WTC11 (cell line): ENCODE results near the gene TROAP. TPM values are rescaled to one million over a fixed set of nuclear protein-coding genes. Genes with fewer than 3 reads are reported as not detected.

ENCODE experiments used
- ATAC-seq: fragments of 200-7000 bp; cut with Tn5 transposase; 2 replicates; pipeline ENCODE4 v1.10.0; 2021; ENCODE audit warnings: mild to moderate bottlenecking, moderate library complexity
- CTCF ChIA-PET: fragments of 300-600 bp; sonication (Branson Sonifier 250); formaldehyde crosslinking; loops from one replicate; lab custom pipeline; 2021; ENCODE audit warnings: antibody characterized with exemption; lab: Charles Lee
- POLR2A ChIA-PET: fragments of 350-600 bp; sonication (Branson Sonifier 250); formaldehyde crosslinking; loops from one replicate; lab custom pipeline; 2021; ENCODE audit warnings: antibody characterized with exemption; lab: Charles Lee
- DNase-seq: peaks from one replicate; pipeline ENCODE4 v3.0.0; 2021; ENCODE audit warnings: low spot score
- H3K27ac Mint-ChIP-seq: 2 replicates; pipeline ENCODE4 v1.8.0; 2021; ENCODE audit warnings: mixed read lengths
- H3K27me3 Mint-ChIP-seq: 2 replicates; pipeline ENCODE4 v1.8.0; 2021; ENCODE audit warnings: low read depth, mild to moderate bottlenecking, moderate library complexity, mixed read lengths
- H3K36me3 Mint-ChIP-seq: 2 replicates; pipeline ENCODE4 v1.8.0; 2021; ENCODE audit warnings: mixed read lengths
- H3K4me1 Mint-ChIP-seq: 2 replicates; pipeline ENCODE4 v1.8.0; 2022; ENCODE audit warnings: mixed read lengths
- H3K4me3 Mint-ChIP-seq: 2 replicates; pipeline ENCODE4 v1.8.0; 2021; ENCODE audit warnings: mild to moderate bottlenecking, moderate library complexity, mixed read lengths
- H3K9me3 Mint-ChIP-seq: 2 replicates; pipeline ENCODE4 v1.8.0; 2021; ENCODE audit warnings: mixed read lengths
- ESRRA ChIP-seq: sonication (generic); formaldehyde crosslinking; IDR thresholded peaks from 2 replicates; pipeline ENCODE4 v1.8.1; 2022; ENCODE audit warnings: mild to moderate bottlenecking, missing genetic modification reagents, borderline replicate concordance
- GTF2I ChIP-seq: fragments of 250-450 bp; sonication (Bioruptor Pico); conservative IDR thresholded peaks from 2 replicates; pipeline ENCODE4 v1.4.0; 2021; ENCODE audit warnings: mild to moderate bottlenecking
- MYBL2 ChIP-seq: sonication (generic); formaldehyde crosslinking; IDR thresholded peaks from 2 replicates; pipeline ENCODE4 v1.8.1; 2023; ENCODE audit warnings: mild to moderate bottlenecking, moderate library complexity, missing genetic modification reagents
- total RNA-seq: library from RNA; stranded (reverse); gene quantifications from 3 replicates; pipeline ENCODE4 v1.2.3, GENCODE V29; 2021
- TF ChIP-seq, protein P1 (sequence below): fragments of 250-450 bp; sonication (Bioruptor Pico); IDR thresholded peaks from 2 replicates; pipeline ENCODE4 v1.9.0; 2021; ENCODE audit warnings: mild to moderate bottlenecking, borderline replicate concordance
- TF ChIP-seq, protein P2 (sequence below): sonication (generic); formaldehyde crosslinking; IDR thresholded peaks from 2 replicates; pipeline ENCODE4 v1.8.0; 2023; ENCODE audit warnings: missing genetic modification reagents, mild to moderate bottlenecking, borderline replicate concordance
- TF ChIP-seq, protein P3 (sequence below): sonication (generic); formaldehyde crosslinking; IDR thresholded peaks from 2 replicates; pipeline ENCODE4 v1.8.0; 2022; ENCODE audit warnings: mild to moderate bottlenecking, missing genetic modification reagents
- TF ChIP-seq, protein P4 (sequence below): sonication (generic); formaldehyde crosslinking; IDR thresholded peaks from 2 replicates; pipeline ENCODE4 v1.8.1; 2022; ENCODE audit warnings: mild to moderate bottlenecking, missing genetic modification reagents, moderate library complexity, borderline replicate concordance

TROAP gene
- total RNA-seq, 1 experiment from 2014 or later = 89.2 TPM

DNA sequence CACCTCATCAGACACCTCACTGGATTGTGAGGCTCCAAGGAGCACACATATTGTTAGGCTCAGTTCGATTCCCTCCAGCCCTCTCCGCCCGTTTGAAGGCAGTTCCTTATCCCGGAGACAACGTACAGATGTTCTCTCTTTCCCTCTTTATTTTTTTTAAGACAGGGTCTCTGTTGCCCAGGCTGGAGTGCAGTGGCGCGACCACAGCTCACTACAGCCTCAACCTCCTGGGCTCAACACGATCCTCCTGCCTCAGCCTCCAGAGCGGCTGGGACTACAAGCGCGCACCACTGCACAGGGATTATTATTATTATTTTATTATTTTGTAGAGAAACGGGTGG is 718 bp upstream of the TROAP start:
- H3K4me1 Mint-ChIP-seq = peaks cover 15% of the 10 kb centered on the region
- H3K4me3 Mint-ChIP-seq = peak overlapping the region; percentile 99
- H3K27me3 Mint-ChIP-seq = peaks cover 15% of the 10 kb centered on the region
- H3K27ac Mint-ChIP-seq = peak overlapping the region; percentile 91
- DNase-seq (no peak), ATAC-seq (no peak)
- TF ChIP-seq, protein P1, sequence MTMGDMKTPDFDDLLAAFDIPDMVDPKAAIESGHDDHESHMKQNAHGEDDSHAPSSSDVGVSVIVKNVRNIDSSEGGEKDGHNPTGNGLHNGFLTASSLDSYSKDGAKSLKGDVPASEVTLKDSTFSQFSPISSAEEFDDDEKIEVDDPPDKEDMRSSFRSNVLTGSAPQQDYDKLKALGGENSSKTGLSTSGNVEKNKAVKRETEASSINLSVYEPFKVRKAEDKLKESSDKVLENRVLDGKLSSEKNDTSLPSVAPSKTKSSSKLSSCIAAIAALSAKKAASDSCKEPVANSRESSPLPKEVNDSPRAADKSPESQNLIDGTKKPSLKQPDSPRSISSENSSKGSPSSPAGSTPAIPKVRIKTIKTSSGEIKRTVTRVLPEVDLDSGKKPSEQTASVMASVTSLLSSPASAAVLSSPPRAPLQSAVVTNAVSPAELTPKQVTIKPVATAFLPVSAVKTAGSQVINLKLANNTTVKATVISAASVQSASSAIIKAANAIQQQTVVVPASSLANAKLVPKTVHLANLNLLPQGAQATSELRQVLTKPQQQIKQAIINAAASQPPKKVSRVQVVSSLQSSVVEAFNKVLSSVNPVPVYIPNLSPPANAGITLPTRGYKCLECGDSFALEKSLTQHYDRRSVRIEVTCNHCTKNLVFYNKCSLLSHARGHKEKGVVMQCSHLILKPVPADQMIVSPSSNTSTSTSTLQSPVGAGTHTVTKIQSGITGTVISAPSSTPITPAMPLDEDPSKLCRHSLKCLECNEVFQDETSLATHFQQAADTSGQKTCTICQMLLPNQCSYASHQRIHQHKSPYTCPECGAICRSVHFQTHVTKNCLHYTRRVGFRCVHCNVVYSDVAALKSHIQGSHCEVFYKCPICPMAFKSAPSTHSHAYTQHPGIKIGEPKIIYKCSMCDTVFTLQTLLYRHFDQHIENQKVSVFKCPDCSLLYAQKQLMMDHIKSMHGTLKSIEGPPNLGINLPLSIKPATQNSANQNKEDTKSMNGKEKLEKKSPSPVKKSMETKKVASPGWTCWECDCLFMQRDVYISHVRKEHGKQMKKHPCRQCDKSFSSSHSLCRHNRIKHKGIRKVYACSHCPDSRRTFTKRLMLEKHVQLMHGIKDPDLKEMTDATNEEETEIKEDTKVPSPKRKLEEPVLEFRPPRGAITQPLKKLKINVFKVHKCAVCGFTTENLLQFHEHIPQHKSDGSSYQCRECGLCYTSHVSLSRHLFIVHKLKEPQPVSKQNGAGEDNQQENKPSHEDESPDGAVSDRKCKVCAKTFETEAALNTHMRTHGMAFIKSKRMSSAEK (CRISPR knock-in tag) = no peak
- TF ChIP-seq GTF2I (CRISPR knock-in tag) = peak; percentile 65; the same call in 1 of the 2 replicates
- peaks cover 12% of the 10 kb centered on the region for H3K36me3 Mint-ChIP-seq
- ChIA-PET CTCF (interaction anchor here (0.5 to 4.8 kb wide), 19 partner anchors 9 to 645 kb away, joined by 3 to 77 read pairs (median 5); partner anchors contain the start of genes C1QL4, DNAJC22 and PRPH), POLR2A (interaction anchor here (1.0 to 2.0 kb wide), 6 partner anchors 10 to 84 kb away, joined by 3 to 19 read pairs (median 7); partner anchors contain the start of gene SPATS2)
- no peaks in the 10 kb centered on the region for H3K9me3 Mint-ChIP-seq

DNA sequence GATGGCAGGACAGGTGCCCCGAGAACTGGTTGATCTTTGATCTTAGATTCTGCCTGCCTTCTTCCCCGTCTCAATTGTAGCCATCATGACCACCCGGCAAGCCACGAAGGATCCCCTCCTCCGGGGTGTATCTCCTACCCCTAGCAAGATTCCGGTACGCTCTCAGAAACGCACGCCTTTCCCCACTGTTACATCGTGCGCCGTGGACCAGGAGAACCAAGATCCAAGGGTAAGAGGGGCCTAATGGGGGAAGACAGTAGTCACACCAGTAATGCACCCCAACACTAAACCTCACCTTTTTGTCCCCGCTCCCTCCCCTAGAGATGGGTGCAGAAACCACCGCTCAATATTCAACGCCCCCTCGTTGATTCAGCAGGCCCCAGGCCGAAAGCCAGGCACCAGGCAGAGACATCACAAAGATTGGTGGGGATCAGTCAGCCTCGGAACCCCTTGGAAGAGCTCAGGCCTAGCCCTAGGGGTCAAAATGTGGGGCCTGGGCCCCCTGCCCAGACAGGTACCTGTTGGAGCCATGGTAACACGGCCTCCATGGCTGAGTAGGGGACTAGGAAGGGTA is 556 bp downstream of the TROAP start:
- Mint-ChIP-seq H3K27me3 (peaks cover 15% of the 10 kb centered on the region), H3K4me3 (peak overlapping the region; percentile 99), H3K4me1 (peaks cover 15% of the 10 kb centered on the region), H3K36me3 (peaks cover 17% of the 10 kb centered on the region), H3K9me3 (no peaks in the 10 kb centered on the region), H3K27ac (peak overlapping the region; percentile 51)
- POLR2A ChIA-PET = interaction anchor here (0.9 to 2.0 kb wide), 6 partner anchors 9 to 43 kb away, joined by 3 to 19 read pairs (median 5); partner anchors contain the start of genes PRPH and SPATS2
- ATAC-seq = no peak
- CTCF ChIA-PET = interaction anchor here (0.8 to 4.8 kb wide), 17 partner anchors 9 to 345 kb away, joined by 3 to 77 read pairs (median 5); partner anchors contain the start of genes C1QL4, DNAJC22, PRPH and SPATS2
- no peak for DNase-seq
- TF ChIP-seq MYBL2 (CRISPR knock-in tag) (no peak), ESRRA (CRISPR knock-in tag) (0 out of 2 replicates have a peak, but pooled peaks have one; percentile 25)
- TF ChIP-seq, protein P1 (CRISPR knock-in tag) = no peak
- TF ChIP-seq, protein P2, sequence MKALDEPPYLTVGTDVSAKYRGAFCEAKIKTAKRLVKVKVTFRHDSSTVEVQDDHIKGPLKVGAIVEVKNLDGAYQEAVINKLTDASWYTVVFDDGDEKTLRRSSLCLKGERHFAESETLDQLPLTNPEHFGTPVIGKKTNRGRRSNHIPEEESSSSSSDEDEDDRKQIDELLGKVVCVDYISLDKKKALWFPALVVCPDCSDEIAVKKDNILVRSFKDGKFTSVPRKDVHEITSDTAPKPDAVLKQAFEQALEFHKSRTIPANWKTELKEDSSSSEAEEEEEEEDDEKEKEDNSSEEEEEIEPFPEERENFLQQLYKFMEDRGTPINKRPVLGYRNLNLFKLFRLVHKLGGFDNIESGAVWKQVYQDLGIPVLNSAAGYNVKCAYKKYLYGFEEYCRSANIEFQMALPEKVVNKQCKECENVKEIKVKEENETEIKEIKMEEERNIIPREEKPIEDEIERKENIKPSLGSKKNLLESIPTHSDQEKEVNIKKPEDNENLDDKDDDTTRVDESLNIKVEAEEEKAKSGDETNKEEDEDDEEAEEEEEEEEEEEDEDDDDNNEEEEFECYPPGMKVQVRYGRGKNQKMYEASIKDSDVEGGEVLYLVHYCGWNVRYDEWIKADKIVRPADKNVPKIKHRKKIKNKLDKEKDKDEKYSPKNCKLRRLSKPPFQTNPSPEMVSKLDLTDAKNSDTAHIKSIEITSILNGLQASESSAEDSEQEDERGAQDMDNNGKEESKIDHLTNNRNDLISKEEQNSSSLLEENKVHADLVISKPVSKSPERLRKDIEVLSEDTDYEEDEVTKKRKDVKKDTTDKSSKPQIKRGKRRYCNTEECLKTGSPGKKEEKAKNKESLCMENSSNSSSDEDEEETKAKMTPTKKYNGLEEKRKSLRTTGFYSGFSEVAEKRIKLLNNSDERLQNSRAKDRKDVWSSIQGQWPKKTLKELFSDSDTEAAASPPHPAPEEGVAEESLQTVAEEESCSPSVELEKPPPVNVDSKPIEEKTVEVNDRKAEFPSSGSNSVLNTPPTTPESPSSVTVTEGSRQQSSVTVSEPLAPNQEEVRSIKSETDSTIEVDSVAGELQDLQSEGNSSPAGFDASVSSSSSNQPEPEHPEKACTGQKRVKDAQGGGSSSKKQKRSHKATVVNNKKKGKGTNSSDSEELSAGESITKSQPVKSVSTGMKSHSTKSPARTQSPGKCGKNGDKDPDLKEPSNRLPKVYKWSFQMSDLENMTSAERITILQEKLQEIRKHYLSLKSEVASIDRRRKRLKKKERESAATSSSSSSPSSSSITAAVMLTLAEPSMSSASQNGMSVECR (CRISPR knock-in tag) = 0 out of 2 replicates have a peak, but pooled peaks have one; percentile 36
- TF ChIP-seq, protein P3, sequence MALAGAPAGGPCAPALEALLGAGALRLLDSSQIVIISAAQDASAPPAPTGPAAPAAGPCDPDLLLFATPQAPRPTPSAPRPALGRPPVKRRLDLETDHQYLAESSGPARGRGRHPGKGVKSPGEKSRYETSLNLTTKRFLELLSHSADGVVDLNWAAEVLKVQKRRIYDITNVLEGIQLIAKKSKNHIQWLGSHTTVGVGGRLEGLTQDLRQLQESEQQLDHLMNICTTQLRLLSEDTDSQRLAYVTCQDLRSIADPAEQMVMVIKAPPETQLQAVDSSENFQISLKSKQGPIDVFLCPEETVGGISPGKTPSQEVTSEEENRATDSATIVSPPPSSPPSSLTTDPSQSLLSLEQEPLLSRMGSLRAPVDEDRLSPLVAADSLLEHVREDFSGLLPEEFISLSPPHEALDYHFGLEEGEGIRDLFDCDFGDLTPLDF (CRISPR knock-in tag) = 0 out of 2 replicates have a peak, but pooled peaks have one; percentile 31
- TF ChIP-seq, protein P4, sequence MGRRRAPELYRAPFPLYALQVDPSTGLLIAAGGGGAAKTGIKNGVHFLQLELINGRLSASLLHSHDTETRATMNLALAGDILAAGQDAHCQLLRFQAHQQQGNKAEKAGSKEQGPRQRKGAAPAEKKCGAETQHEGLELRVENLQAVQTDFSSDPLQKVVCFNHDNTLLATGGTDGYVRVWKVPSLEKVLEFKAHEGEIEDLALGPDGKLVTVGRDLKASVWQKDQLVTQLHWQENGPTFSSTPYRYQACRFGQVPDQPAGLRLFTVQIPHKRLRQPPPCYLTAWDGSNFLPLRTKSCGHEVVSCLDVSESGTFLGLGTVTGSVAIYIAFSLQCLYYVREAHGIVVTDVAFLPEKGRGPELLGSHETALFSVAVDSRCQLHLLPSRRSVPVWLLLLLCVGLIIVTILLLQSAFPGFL (CRISPR knock-in tag) = peak; percentile 54; the same call in 1 of the 2 replicates
